Inflammatory macrophage treated with lipopolysaccharide for 4 hours (primary cell): Measurements from ENCODE around the gene TXLNA.
"Not testable (repeated sequence)": the region's sequence is repeated elsewhere in the genome, so short reads cannot be mapped to it uniquely, and the experiment has no call there.

ENCODE experiments used
- DNase-seq: peaks from one replicate; pipeline ENCODE4 v3.0.0-alpha.2; 2020

The TXLNA gene

GRCh38 chr1:32179443-32180185, at the start of gene TXLNA:
TXLNA (plus strand) TSS chr1:32179675; CDS start chr1:32180346, 671 bp downstream.
- peak; percentile 92 for DNase-seq

- not testable (repeated sequence) for DNase-seq
Measured at GRCh38 chr1:32133950-32134280, 45.6 kb upstream of the TXLNA start.

- no peak for DNase-seq
Measured at GRCh38 chr1:32137111-32137510, 42.4 kb upstream of the TXLNA start.

GRCh38 chr1:32138965-32139364, 40.5 kb upstream of the TXLNA start:
- no peak for DNase-seq

GRCh38 chr1:32142446-32143301, 36.8 kb upstream of the TXLNA start:
- DNase-seq = no peak

GRCh38 chr1:32143302-32143695, 36.2 kb upstream of the TXLNA start:
- DNase-seq = not testable (repeated sequence)

- DNase-seq = no peak
Measured at GRCh38 chr1:32144033-32144432, 35.4 kb upstream of the TXLNA start.

- DNase-seq = not testable (repeated sequence)
Measured at GRCh38 chr1:32147799-32148198, 31.7 kb upstream of the TXLNA start.

- no peak for DNase-seq
Measured at GRCh38 chr1:32150847-32151246, 28.6 kb upstream of the TXLNA start.

GRCh38 chr1:32151319-32151787, 28.1 kb upstream of the TXLNA start:
- peak; percentile 6 for DNase-seq

GRCh38 chr1:32159189-32159588, 20.3 kb upstream of the TXLNA start:
- no peak for DNase-seq

GRCh38 chr1:32163405-32163804, 16.1 kb upstream of the TXLNA start:
- DNase-seq = no peak

- not testable (repeated sequence) for DNase-seq
Measured at GRCh38 chr1:32165633-32166032, 13.8 kb upstream of the TXLNA start.

GRCh38 chr1:32170991-32171390, 8.5 kb upstream of the TXLNA start:
- DNase-seq = no peak

- DNase-seq = no peak
Measured at GRCh38 chr1:32172621-32173245, 6.7 kb upstream of the TXLNA start.

- DNase-seq = peak; percentile 78
Measured at GRCh38 chr1:32178380-32179192, 889 bp upstream of the TXLNA start.

GRCh38 chr1:32179193-32179442, 357 bp upstream of the TXLNA start:
- DNase-seq = no peak

GRCh38 chr1:32180186-32181060, 948 bp downstream of the TXLNA start:
- DNase-seq = peak; percentile 53

GRCh38 chr1:32181065-32181464, 1.6 kb downstream of the TXLNA start:
- no peak for DNase-seq

- DNase-seq = no peak
Measured at GRCh38 chr1:32181563-32181962, 2.1 kb downstream of the TXLNA start.

- no peak for DNase-seq
Measured at GRCh38 chr1:32182060-32182459, 2.6 kb downstream of the TXLNA start.

- peak; percentile 3 for DNase-seq
Measured at GRCh38 chr1:32184650-32185049, 5.2 kb downstream of the TXLNA start.
